22Rv1 (cell line): ENCODE data around the gene CASKIN2.

Source experiments
- H3K27ac ChIP-seq: fragments of 450-650 bp; 2 replicates; pipeline ENCODE4 v1.5.1; 2017
- CTCF ChIP-seq: fragments of 450-650 bp; IDR thresholded peaks from 2 replicates; pipeline ENCODE4 v1.5.1; 2017; ENCODE audit warnings: mild to moderate bottlenecking
- ZFX ChIP-seq: fragments of 450-650 bp; IDR thresholded peaks from 2 replicates; pipeline ENCODE4 v1.6.1; 2017; ENCODE audit warnings: antibody characterized with exemption, borderline replicate concordance

CASKIN2 gene

GRCh38 chr17:75471207-75471606 lies 44.1 kb downstream of the CASKIN2 start:
- TF ChIP-seq CTCF: no peak
- no peak for TF ChIP-seq ZFX
- no peak overlapping the region for H3K27ac ChIP-seq

GRCh38 chr17:75468779-75469373 lies 46.5 kb downstream of the CASKIN2 start:
- no peak overlapping the region for H3K27ac ChIP-seq

GRCh38 chr17:75468291-75468754 lies 47.0 kb downstream of the CASKIN2 start:
- H3K27ac ChIP-seq: no peak overlapping the region
- TF ChIP-seq ZFX: no peak
- no peak for TF ChIP-seq CTCF

More at GRCh38 chr17:75468779-75469373, 46.5 kb downstream of the CASKIN2 start:
- TF ChIP-seq CTCF: no peak
- TF ChIP-seq ZFX: no peak

- no peak for TF ChIP-seq CTCF
- TF ChIP-seq ZFX: no peak
- no peak overlapping the region for H3K27ac ChIP-seq
Observed at GRCh38 chr17:75465039-75465438, 50.3 kb downstream of the CASKIN2 start.

- H3K27ac ChIP-seq: no peak overlapping the region
- no peak for TF ChIP-seq CTCF
- no peak for TF ChIP-seq ZFX
Observed at GRCh38 chr17:75463603-75464002, 51.7 kb downstream of the CASKIN2 start.

- H3K27ac ChIP-seq: peak overlapping the region; percentile 66
- TF ChIP-seq ZFX (no peak), CTCF (no peak)
Observed at GRCh38 chr17:75460295-75460694, 55.0 kb downstream of the CASKIN2 start.

- H3K27ac ChIP-seq: peak overlapping the region; percentile 66
- TF ChIP-seq ZFX (no peak), CTCF (no peak)
Observed at GRCh38 chr17:75459590-75460267, 55.6 kb downstream of the CASKIN2 start.
